Stomach (tissue), 9 donors: ENCODE measurements around the gene OCSTAMP. TPM values are rescaled to one million over a fixed set of nuclear protein-coding genes. Genes with fewer than 3 reads are reported as not detected.
A peak's percentile ranks its signal among the peaks of the same experiment; 100 is the strongest.

Source experiments
- DNase-seq, 2 donors: peaks; one replicate each; pipeline versions ENCODE4 v3.0.0 to v3.0.0-alpha.2; 2013 to 2019
- H3K27ac ChIP-seq, 5 donors: fragments of 200-600 bp in 4 of 5; sonication (generic) in 4 of 5; one replicate each; pipeline ENCODE4 v1.5.1; 2013 to 2019; ENCODE audit warnings: mild to moderate bottlenecking in 1 of 5, moderate library complexity in 1 of 5
- H3K27me3 ChIP-seq, 3 donors: fragments of 200-600 bp; sonication (generic); one replicate each; pipeline ENCODE4 v1.5.1; 2017 to 2019; ENCODE audit warnings: mixed run types in 1 of 3
- H3K36me3 ChIP-seq, 4 donors: fragments of 200-600 bp; sonication (generic); 1 replicate in 3 of 4; 2 replicates in 1 of 4; pipeline ENCODE4 v1.5.1; 2016 to 2019
- H3K4me1 ChIP-seq, 4 donors: fragments of 200-600 bp; sonication (generic); one replicate each; pipeline ENCODE4 v1.5.1; 2016 to 2019
- H3K4me3 ChIP-seq, 4 donors: fragments of 200-600 bp; sonication (generic) in 3 of 4; one replicate each; pipeline ENCODE4 v1.5.1; 2016 to 2019; ENCODE audit warnings: mild to moderate bottlenecking in 1 of 4
- H3K9me3 ChIP-seq, 4 donors: fragments of 200-600 bp; sonication (generic); one replicate each; pipeline ENCODE4 v1.5.1; 2016 to 2019
- CTCF ChIP-seq, 7 experiments: fragments of 450-650 bp in 4 of 7; fragments of 200-600 bp in 3 of 7; sonication (generic) in 3 of 7; IDR thresholded peaks; one replicate each; pipeline ENCODE4 v1.5.1; 2016 to 2019; ENCODE audit warnings: antibody characterized with exemption in 7 of 7, control low read depth in 2 of 7, mild to moderate bottlenecking in 1 of 7
- EP300 ChIP-seq: sonication (generic); formaldehyde crosslinking; IDR thresholded peaks from one replicate; pipeline ENCODE4 v1.6.1; 2017; ENCODE audit warnings: antibody characterized with exemption
- POLR2A ChIP-seq, 4 donors: fragments of 450-650 bp; IDR thresholded peaks; one replicate each; pipeline ENCODE4 v1.6.1; 2016; ENCODE audit warnings: antibody characterized with exemption in 4 of 4, control low read depth in 2 of 4, mild to moderate bottlenecking in 1 of 4, moderate library complexity in 1 of 4
- POLR2AphosphoS5 ChIP-seq, 3 donors: sonication (generic); formaldehyde crosslinking; IDR thresholded peaks; one replicate each; pipeline ENCODE4 v1.6.1; 2016; ENCODE audit warnings: antibody characterized with exemption in 3 of 3
- WGBS, 5 donors: extraction: QIAGEN DNeasy Blood & Tissue Kit in 3 of 5; methylation state at CpG; one replicate each; pipeline versions ENCODE4 v1.1.5 to v1.1.7; 2013 to 2018; 5-methylcytosine and 5-hydroxymethylcytosine counted together
- intact Hi-C: fragments of 100-400 bp; cut with DNase I; formaldehyde crosslinking; loops from one replicate; pipeline ENCODE4 v1.15.1; 2023; ENCODE audit warnings: low total_unique reads
- polyA plus RNA-seq, 3 donors: library from polyadenylated mRNA; stranded (reverse); fragments of 200-250 nt; gene quantifications; one replicate each; pipeline ENCODE4 v1.2.3, GENCODE V29; 2013
- total RNA-seq, 5 donors: library from RNA; depleted of rRNA; stranded (reverse); fragments of >200 nt; gene quantifications; one replicate each; pipeline versions ENCODE4 v1.1.0 to v1.2.3, GENCODE V29; 2014 to 2016
- donor health status: healthy with polysubstance abuse.
- donor health status: Bipolar disorder and iron deficiency.
- donor health status: healthy.

Gene OCSTAMP
- total and polyA plus RNA-seq, 8 donors: not detected

GRCh38 chr20:46562009-46562372, 11.5 kb upstream of the OCSTAMP start:
- DNase-seq: no peak
- H3K36me3 ChIP-seq: no peaks in the 10 kb centered on the region
- peak overlapping the region; percentile 22 to 40 (median 36) for H3K4me3 ChIP-seq
- no peaks in the 10 kb centered on the region for H3K27me3 ChIP-seq
- intact Hi-C loops: no loop called here
- no peak for TF ChIP-seq POLR2A (IDR thresholded peaks at IDR 0.05)
- TF ChIP-seq EP300: no peak
- no peak for TF ChIP-seq POLR2AphosphoS5 (IDR thresholded peaks at IDR 0.05)
- TF ChIP-seq CTCF (IDR thresholded peaks at IDR 0.05): no peak
- peak overlapping the region in 3 of 5 donors; percentile 47 to 63 (median 50) for H3K27ac ChIP-seq
- peaks cover 4 to 23% (median 16%) of the 10 kb centered on the region in 4 donors for H3K4me1 ChIP-seq
- WGBS, 5 donors: 43 to 56% (median 51%) methylated on average over 5 of the region's 5 CpGs
- no peaks in the 10 kb centered on the region for H3K9me3 ChIP-seq

- H3K4me3 ChIP-seq: no peak overlapping the region
- intact Hi-C loops: no loop called here
- H3K9me3 ChIP-seq: no peaks in the 10 kb centered on the region
- H3K36me3 ChIP-seq: no peaks in the 10 kb centered on the region
- no peak overlapping the region for H3K27ac ChIP-seq
- DNase-seq: no peak
- H3K4me1 ChIP-seq: peaks cover 4 to 23% (median 16%) of the 10 kb centered on the region in 4 donors
- no peak for TF ChIP-seq CTCF (IDR thresholded peaks at IDR 0.05)
- no peaks in the 10 kb centered on the region for H3K27me3 ChIP-seq
- 77 to 88% (median 87%) methylated on average over 6 to 7 of the region's 7 CpGs for WGBS, 5 donors
Measured at GRCh38 chr20:46559685-46560440, 9.4 kb upstream of the OCSTAMP start.

- 80 to 97% (median 91%) methylated on average over 3 of the region's 3 CpGs for WGBS, 5 donors
Measured at GRCh38 chr20:46559001-46559400, 8.5 kb upstream of the OCSTAMP start.

GRCh38 chr20:46558511-46558959, 8.1 kb upstream of the OCSTAMP start:
- Histone ChIP-seq H3K4me1 (peaks cover 4 to 23% (median 16%) of the 10 kb centered on the region in 4 donors), H3K36me3 (no peaks in the 10 kb centered on the region), H3K9me3 (no peaks in the 10 kb centered on the region), H3K4me3 (no peak overlapping the region), H3K27ac (no peak overlapping the region), H3K27me3 (no peaks in the 10 kb centered on the region)
- intact Hi-C loops: no loop called here
- TF ChIP-seq EP300 (no peak), CTCF (IDR thresholded peaks at IDR 0.05) (no peak), POLR2A (IDR thresholded peaks at IDR 0.05) (no peak), POLR2AphosphoS5 (IDR thresholded peaks at IDR 0.05) (peak in 1 of 3 donors; percentile 52)
- 38 to 47% (median 40%) methylated on average over 5 of the region's 5 CpGs for WGBS, 5 donors
- DNase-seq: peak; percentile 62 to 87

More at GRCh38 chr20:46559001-46559400, 8.5 kb upstream of the OCSTAMP start:
- intact Hi-C loops: no loop called here
- Histone ChIP-seq H3K4me3 (no peak overlapping the region), H3K9me3 (no peaks in the 10 kb centered on the region), H3K4me1 (peaks cover 4 to 23% (median 16%) of the 10 kb centered on the region in 4 donors), H3K27ac (no peak overlapping the region), H3K27me3 (no peaks in the 10 kb centered on the region), H3K36me3 (no peaks in the 10 kb centered on the region)
- DNase-seq: no peak
- TF ChIP-seq POLR2AphosphoS5 (IDR thresholded peaks at IDR 0.05): no peak
- TF ChIP-seq CTCF (IDR thresholded peaks at IDR 0.05): no peak
- no peak for TF ChIP-seq POLR2A (IDR thresholded peaks at IDR 0.05)
- no peak for TF ChIP-seq EP300
